Activated naive CD4-positive, alpha-beta T cell (primary cell): Measurements from ENCODE around the gene CD248.

Experiments used
- DNase-seq, 4 experiments: peaks; one replicate each; lab custom pipeline; 2025; lab: John Stamatoyannopoulos, UW

Gene CD248

GRCh38 chr11:66340596-66341501 lies 24.0 kb upstream of the CD248 start:
- no peak for DNase-seq

DNA sequence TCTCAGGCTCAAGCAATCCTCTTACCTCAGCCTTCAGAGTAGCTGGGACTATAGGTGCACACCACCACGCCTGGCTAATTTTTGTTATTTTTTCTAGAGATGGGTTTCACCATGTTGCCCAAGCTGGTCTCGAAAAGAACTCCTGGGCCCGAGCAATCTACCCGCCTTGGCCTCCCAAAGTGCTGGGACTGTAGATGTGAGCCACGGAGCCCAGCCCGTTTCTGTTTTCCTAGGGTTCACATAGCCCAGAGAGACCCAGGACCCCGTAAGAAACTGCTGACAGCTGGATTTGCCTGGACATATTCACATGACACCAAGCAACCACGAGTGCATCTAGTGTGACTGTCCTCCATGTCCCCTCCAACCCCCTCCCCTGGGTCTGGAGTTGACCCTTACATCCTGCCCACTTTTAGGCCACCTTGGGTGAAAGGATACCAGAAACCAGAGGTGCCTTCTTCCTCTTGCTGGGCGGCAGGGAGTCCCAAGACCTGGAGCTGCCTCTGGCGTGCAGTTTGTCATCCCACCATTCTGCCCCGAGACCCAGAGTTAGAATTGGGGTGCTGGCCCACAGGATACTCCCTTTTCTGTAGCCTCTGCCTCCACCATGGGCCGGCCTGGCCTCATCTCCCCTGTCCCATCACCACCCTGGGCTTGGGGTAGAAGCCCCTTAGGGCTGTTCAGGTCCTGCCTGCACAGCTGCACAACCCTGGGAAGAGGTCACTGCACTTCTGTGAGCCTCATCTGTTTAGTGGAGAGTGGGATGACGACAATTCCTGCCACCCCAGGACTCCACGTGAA lies 23.0 kb upstream of the CD248 start:
- no peak for DNase-seq

- DNase-seq: no peak
These were observed 22.4 kb upstream of the CD248 start for GRCh38 chr11:66339162-66339675.

DNA sequence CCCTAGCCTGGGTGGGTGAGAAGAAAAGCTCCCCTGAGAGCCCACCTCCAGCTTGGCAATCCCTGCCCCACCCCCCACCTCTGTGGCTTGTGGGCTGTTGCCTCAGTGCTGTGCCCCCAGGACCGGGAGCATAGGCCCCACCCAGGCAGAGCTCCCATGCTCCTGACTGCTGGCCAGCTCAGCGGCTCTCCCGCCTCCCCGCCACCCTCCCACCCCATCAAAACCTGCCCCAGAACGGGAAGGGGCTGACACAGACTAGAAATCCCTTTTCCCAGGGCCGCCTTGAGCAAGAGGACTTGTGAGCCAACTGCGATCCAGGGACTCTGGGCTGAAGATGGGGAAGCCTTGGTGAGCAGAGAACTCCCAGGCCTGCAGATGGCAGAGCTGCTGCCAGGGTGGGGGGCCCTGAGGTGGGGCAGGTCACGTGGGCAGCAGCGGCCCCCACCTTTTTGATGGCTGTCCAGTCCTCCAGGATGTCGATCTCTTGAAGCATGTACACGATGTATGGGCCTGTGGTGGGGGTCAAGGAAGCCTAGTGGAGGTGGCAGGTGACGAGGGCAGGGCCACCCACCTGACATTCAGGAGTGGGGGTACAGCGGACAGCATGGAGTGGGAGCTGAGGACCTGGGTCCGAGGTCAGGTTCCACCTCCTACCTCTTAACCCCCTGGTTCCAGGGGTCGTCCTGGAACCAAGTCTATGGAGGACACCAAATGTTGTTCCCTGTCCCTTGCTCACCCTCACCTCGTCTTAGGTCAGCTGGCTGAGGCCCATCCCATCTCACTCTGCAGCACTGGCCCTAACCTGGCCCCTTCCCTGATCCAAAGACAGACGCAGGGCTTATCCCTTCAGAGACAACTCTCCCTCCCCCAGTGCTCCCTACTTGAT lies 21.7 kb upstream of the CD248 start:
- DNase-seq: no peak

- DNase-seq: no peak
These were observed 20.5 kb upstream of the CD248 start for GRCh38 chr11:66337103-66337899.

GRCh38 chr11:66336234-66337102 lies 19.6 kb upstream of the CD248 start, which contains the start of gene RIN1:
RIN1 (minus strand) TSS chr11:66336434; CDS start chr11:66336402, 32 bp downstream.
- no peak for DNase-seq

- no peak for DNase-seq
These were observed 18.8 kb upstream of the CD248 start for GRCh38 chr11:66335531-66336233.

DNA sequence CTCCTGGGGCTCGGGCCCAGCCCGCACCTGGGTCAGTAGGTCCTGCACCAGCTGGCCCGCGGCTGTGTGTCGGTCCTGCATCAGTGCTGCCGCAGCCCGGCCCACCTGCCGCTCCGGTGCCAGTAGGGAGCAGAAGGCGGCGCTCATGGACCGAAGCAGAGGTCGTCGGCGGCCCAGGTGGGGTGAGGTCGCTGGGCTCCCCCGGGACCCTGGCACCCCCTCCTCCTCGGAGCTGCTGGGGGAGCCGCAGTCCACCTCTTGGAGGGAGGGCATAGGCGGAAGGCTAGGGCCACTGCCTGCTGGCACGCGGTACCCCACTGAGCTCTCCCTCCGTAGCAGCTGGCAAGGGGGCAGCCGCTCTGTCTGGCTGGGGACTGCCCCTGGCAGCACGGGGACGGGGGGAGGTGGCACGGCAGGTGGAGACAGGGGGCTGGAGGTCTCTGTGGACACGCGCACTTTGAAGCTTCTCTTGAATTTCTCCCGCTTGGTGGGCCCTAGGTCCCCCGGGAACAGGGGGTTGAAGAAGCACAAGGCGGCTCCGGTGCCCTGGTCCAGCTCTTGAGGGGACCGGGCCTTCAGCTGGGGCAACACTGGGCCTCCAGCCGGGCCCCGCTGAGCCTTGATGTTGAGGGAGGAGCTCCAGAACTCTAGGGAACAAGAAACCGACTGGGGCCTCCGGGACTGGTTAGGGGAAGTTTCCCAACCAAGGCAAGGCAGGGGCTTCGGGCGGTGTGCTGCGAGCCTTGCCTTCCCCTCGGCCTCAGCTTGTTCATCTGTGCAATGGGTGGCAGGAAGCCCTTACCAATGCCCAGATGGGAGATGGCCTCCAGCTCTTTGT lies 18.0 kb upstream of the CD248 start:
- DNase-seq: no peak

DNA sequence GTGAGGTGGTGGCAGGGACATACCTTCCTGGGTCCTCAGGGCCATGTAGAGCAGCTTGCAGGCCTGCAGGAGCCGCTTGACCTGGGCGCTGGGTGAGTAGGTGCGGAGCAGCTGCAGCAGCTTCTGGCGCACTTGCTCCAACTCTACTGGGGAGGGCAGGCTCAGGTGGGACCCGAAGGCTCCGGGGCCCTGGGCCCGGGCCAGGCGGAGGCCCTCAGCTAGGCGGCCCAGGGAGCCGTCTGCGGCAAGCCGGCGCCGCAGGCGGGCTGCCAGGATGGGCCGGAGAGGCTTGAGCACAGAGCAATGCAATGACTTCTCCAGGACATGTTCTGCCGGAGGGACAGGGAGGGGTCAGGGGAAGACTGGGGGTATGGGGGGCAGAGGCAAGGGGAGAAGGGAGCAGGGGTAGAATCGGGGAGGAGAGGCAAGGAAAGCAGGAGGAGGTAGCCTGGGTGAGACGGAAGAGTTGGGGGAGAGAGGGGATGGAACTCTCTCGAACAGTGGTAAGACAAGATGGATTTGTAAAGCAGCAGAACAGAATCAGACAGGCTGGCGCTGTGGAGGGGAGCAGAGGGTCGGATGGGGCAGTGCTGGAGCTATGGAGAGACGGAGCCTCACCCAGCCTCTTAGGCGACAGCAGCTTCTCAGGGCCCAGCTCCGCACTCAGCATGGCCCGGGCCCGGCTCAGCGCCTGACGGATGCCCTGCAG lies 17.2 kb upstream of the CD248 start:
- DNase-seq: no peak

GRCh38 chr11:66333220-66333877 lies 16.5 kb upstream of the CD248 start:
- DNase-seq: no peak

DNA sequence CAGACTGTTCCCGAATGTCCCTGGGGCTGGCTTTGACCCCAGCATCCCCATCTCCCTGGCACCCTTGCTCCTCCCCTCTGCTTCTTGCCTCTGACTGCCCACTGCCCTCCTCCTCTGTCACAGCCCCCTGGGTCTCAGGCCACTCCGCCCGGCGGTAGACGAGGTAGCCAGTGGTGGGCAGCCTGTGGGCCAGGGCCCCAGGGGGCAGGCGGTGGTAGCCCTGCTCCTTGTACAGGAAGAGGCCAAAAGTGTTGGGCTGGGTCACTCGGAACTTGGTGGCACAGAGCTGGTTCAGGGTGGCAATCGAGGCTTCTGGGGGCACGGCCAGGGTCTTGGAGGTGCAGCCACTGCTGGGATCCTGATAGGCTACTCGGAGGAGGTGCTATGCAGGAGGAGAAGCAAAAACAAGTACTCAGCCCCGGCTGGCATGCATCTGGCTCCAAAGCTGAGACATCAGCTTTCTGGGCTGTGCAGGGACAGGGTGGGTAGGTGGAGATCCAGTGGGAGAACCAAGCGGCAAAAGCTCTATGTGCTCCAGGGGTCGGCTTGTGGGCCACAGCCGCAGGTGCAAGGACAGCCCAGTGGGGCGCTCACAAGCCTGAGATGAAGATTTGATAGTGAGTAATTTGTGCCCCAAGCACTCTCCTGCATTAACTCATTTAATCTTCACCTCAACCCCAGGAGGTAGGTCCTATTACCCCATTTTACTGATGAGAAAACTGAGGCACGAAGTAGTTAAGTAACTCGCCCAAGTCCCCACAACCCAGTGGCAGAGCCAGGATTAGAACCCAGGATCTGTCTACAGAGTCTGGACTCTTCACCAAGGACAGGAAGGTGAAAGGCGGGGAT lies 15.8 kb upstream of the CD248 start:
- DNase-seq: no peak

GRCh38 chr11:66331542-66332370 lies 14.9 kb upstream of the CD248 start:
- no peak for DNase-seq

DNA sequence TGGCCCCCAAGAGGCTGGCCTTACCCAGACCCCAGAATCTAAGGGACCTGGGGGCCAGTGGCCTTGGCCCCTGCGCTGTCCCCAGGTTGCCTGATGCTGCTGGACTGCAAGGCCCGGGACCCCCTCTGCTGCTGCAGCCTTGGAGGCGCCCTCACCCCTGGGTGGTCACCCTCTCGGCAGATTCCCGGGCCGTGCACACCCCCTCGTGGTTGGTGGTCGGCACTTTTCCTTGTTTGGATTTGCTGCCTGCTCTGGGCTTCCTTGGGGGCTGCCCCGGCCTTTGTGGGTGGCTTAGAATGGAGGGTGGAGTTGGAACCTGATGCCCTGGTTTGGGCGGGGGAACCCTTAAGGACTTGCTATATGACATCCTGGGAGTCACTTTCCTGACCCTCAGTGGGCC lies 14.1 kb upstream of the CD248 start:
- DNase-seq: no peak

GRCh38 chr11:66329165-66329673 lies 12.4 kb upstream of the CD248 start:
- DNase-seq: no peak
